Mammary epithelial cell (primary cell): Measurements from ENCODE around the gene MYO3B.

ENCODE experiments used
- CTCF ChIP-seq, 2 donors: IDR thresholded peaks in 1 of 2; conservative IDR thresholded peaks in 1 of 2; 2 replicates each; pipeline ENCODE4 v1.5.1; 2011 to 2012; ENCODE audit warnings: inconsistent platforms in 2 of 2, low read length in 2 of 2, mild to moderate bottlenecking in 2 of 2, control low read depth in 1 of 2, low read depth in 1 of 2; ENCODE audit not compliant: insufficient read depth in 1 of 2; ENCODE audit errors: extremely low read depth in 1 of 2
- EZH2 ChIP-seq: IDR thresholded peaks from 2 replicates; pipeline ENCODE4 v1.6.1; 2012; ENCODE audit warnings: low read length, inconsistent platforms, borderline replicate concordance

GRCh38 chr2:170694316-170694715 is 516.4 kb downstream of the MYO3B start:
- TF ChIP-seq EZH2 (no peak), CTCF (conservative IDR thresholded peaks at IDR 0.05 in 1 of 2, IDR thresholded peaks at IDR 0.05 in 1 of 2; ENCODE audit: extremely low read depth in 1 of 2, insufficient read depth in 1 of 2, low read depth in 1 of 2, low read length in 2 of 2) (no peak)
